ENCODE data around the gene EIF2A. TPM values are rescaled to one million over a fixed set of nuclear protein-coding genes. Genes with fewer than 3 reads are reported as not detected.
A peak's percentile ranks its signal among the peaks of the same experiment; 100 is the strongest.

EIF2A gene
- total and polyA plus RNA-seq, 2 of the 13 experiments (the other 11 are each of a cell fraction or from before 2014, with no cell fraction given): 124 to 139 TPM

DNA sequence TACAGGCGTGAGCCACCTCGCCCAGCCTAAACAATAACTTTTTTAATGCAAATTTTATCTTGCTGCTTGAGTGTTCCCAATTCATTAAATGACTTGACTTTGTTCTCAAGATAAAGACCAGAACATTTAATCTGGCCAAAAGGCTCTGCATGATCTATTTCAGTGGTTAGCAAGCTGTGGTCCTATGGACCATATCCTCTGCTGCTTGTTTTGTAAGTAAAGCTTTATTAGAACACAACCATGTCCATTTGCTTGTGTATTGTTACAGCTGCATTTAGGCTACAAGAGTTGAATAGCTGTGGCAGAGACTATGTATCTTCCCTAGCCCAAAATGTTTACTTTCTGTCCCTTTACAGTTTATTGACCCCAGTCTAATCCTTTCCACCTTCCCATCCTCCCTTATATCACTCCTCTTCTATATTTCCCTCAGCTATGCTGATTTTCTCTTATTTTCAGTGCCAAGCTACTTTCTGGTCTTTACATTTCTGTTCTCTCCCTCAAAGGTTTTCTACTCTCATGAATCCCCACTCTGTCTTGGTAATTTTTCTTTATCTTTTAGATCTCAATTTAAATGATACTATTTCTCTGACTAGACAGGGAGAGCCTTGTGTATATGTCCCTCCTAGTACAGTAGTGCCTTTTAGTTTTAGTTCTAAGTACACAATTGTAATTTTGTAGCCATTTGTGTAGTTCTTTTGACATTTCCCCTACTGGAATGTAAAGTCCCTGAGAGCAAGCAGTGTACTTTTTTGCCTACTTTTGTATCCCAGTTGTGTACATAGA lies 79.8 kb downstream of the EIF2A start:
- H3K9ac ChIP-seq (ENCODE audit: insufficient read depth, low read depth, low read length): no peak overlapping the region
- DNase-seq (ENCODE audit: low spot score) (no peak), FAIRE-seq (no peak), ATAC-seq (no peak)
- no peaks in the 10 kb centered on the region for H3K27me3 ChIP-seq (ENCODE audit: control insufficient read depth in 1 of 2, insufficient read depth in 2 of 2, low read length in 2 of 2)
- H3K9me3 ChIP-seq (ENCODE audit: low read length): no peaks in the 10 kb centered on the region
- 98% methylated on average over 2 of the region's 2 CpGs for WGBS (ENCODE audit: low lambda C conversion rate)
- ChIA-PET CTCF (ENCODE audit: low intra/inter-chr PET ratio, low total read pairs) (no interaction called here), POLR2A (no interaction called here)
- no peak for TF ChIP-seq DR1 (CRISPR knock-in tag; IDR thresholded peaks at IDR 0.05)
- 0 out of 2 replicates have a peak, but pooled peaks have one; percentile 5 for TF ChIP-seq ZBTB40 (IDR thresholded peaks at IDR 0.05)
- TF ChIP-seq ZBTB40 (CRISPR knock-in tag; IDR thresholded peaks at IDR 0.05): no peak
- H3K36me3 ChIP-seq (replicated peaks in 1 of 2; ENCODE audit: control insufficient read depth in 1 of 2, insufficient read depth in 2 of 2, low read length in 2 of 2): peaks cover 3 to 29% of the 10 kb centered on the region in 2 experiments
- no peak overlapping the region for H3K4me3 ChIP-seq (replicated peaks in 1 of 3; ENCODE audit: insufficient read depth in 1 of 3, low read depth in 2 of 3, low read length in 3 of 3)
- in situ Hi-C loops (cut with HindIII; ENCODE audit: extremely low pct_ligation_motif_present, low pct_unique_long_range_greater_than_20kb): no loop called here
- no peak overlapping the region for H2AFZ ChIP-seq (ENCODE audit: low read length)
- peaks cover 12% of the 10 kb centered on the region for H3K4me1 ChIP-seq (ENCODE audit: insufficient read depth, low read length)
- intact Hi-C loops (cut with micrococcal nuclease; ENCODE audit: unreplicated experiment): no loop called here
- no peak overlapping the region for H3K4me2 ChIP-seq (ENCODE audit: low read depth, low read length)
- no TSS peak for BruUV-seq (replicated peaks)
- H3K27ac ChIP-seq (ENCODE audit: extremely low read length, insufficient read depth, low read length): no peak overlapping the region
- H4K20me1 ChIP-seq (ENCODE audit: insufficient read depth, low read length): no peaks in the 10 kb centered on the region
- H3K79me2 ChIP-seq (ENCODE audit: insufficient read depth, low read length): peaks cover 10% of the 10 kb centered on the region
